NCI-H1092 (cell line): ENCODE data around the gene DNAJC18.

ENCODE experiments used
- DNase-seq: peaks from one replicate; lab custom pipeline; 2025; lab: John Stamatoyannopoulos, UW

Gene DNAJC18

GRCh38 chr5:139368613-139369012 is 70.7 kb downstream of the DNAJC18 start:
- DNase-seq, result no peak

DNA sequence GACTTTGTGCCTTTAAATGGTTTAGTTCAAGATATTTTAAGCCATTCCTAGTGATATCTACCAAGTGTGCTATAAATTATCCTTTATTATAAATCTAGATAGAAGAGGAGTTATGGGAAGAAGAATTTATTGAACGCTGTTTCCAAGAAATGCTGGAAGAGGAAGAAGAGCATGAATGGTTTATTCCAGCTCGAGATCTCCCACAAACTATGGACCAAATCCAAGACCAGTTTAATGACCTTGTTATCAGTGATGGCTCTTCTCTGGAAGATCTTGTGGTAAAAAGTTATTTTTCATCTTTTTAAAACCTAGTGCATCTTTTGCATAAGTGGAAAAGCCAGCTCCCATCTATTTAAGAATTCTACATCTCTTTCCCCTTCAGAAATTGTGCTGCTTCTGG is 74.9 kb downstream of the DNAJC18 start:
- no peak for DNase-seq

DNA sequence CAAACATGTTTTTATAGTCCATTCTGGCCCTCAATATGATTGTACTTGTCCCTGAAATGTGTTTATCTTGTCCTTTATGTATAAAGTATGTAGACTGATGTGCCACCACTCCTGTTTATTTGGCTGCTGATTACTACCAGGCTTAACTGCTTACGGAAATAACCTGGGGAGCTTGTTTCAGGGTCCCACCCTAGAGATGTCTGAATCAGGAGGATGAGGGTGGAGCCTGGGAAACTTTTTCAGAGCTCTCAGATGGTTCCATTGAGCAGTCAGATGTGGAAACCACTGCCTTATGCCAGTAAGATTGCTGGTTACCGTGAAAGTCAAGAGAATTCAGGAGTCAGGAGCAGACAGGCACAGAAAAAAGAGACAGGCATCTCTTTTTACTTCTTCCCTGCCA is 75.4 kb downstream of the DNAJC18 start:
- no peak for DNase-seq

GRCh38 chr5:139361835-139362429 is 77.4 kb downstream of the DNAJC18 start:
- no peak for DNase-seq

DNA sequence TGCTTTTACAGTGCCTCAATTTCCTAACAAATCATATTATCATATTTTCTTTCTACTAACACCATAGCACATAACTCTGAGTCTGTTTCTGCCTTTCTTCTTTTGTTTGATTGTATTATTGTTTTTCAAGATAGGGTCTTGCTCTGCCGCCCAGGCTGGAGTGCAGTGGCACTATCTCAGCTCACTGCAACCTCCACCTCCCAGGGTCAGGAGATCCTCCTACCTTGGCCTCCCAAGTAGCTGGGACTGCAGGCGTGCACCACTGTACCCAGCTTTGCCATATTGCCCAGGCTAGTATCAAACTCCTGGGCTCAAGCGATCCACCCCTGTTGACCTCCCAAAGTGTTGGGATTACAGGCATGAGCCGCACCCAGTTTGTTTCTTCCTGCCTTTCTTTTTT is 78.9 kb downstream of the DNAJC18 start:
- DNase-seq, result no peak
